Measurements from ENCODE around the gene DDX56. TPM values are rescaled to one million over a fixed set of nuclear protein-coding genes. Genes with fewer than 3 reads are reported as not detected.

DDX56 gene
- total and polyA plus RNA-seq, 2 donors (not counting 1 experiment from before 2014, with no cell fraction given) = 36.0 to 44.4 TPM

- H3K27me3 ChIP-seq (ENCODE audit: control insufficient read depth, insufficient read depth, low read length) = no peaks in the 10 kb centered on the region
- H3K4me2 ChIP-seq (ENCODE audit: extremely low read depth, insufficient read depth, low read length) = no peak overlapping the region
Observed at GRCh38 chr7:44534501-44534900, 39.2 kb downstream of the DDX56 start.

GRCh38 chr7:44534087-44534486 lies 39.6 kb downstream of the DDX56 start:
- TF ChIP-seq EZH2 (IDR thresholded peaks at IDR 0.05; ENCODE audit: low read length, missing control alignments) = no peak
- TF ChIP-seq CTCF (conservative IDR thresholded peaks at IDR 0.05 in 1 of 2, IDR thresholded peaks at IDR 0.05 in 1 of 2; ENCODE audit: low read depth in 1 of 2, low read length in 2 of 2) = no peak
- no peaks in the 10 kb centered on the region for H3K9me3 ChIP-seq (ENCODE audit: control insufficient read depth, insufficient read depth, low read depth, low read length)
- no peak overlapping the region for H3K4me3 ChIP-seq (replicated peaks in 1 of 4; ENCODE audit: control extremely low read depth in 1 of 4, insufficient read depth in 1 of 4, low read depth in 3 of 4, low read length in 4 of 4)
- H3K27me3 ChIP-seq (ENCODE audit: control insufficient read depth, insufficient read depth, low read length) = no peaks in the 10 kb centered on the region
- no peaks in the 10 kb centered on the region for H3K79me2 ChIP-seq (ENCODE audit: control insufficient read depth, insufficient read depth, low read length)
- H3K36me3 ChIP-seq (ENCODE audit: control insufficient read depth, insufficient read depth, low read length) = no peaks in the 10 kb centered on the region
- no peak overlapping the region for H3K4me2 ChIP-seq (ENCODE audit: extremely low read depth, insufficient read depth, low read length)
- DNase-seq (ENCODE audit: low read depth in 2 of 2) = peak in 1 of 2 donors; percentile 64
- H3K4me1 ChIP-seq (ENCODE audit: control insufficient read depth, extremely low read depth, insufficient read depth, low read length) = peaks cover 6% of the 10 kb centered on the region
- H3K9ac ChIP-seq (ENCODE audit: insufficient read depth, low read length) = no peak overlapping the region
- no peak overlapping the region for H2AFZ ChIP-seq (ENCODE audit: low read length)
- H4K20me1 ChIP-seq (ENCODE audit: control insufficient read depth, extremely low read depth, insufficient read depth, low read length) = no peaks in the 10 kb centered on the region
- H3K27ac ChIP-seq (ENCODE audit: insufficient read depth, low read length) = no peak overlapping the region

More at GRCh38 chr7:44534501-44534900, 39.2 kb downstream of the DDX56 start:
- Histone ChIP-seq H3K36me3 (ENCODE audit: control insufficient read depth, insufficient read depth, low read length) (no peaks in the 10 kb centered on the region), H3K4me3 (replicated peaks in 1 of 4; ENCODE audit: control extremely low read depth in 1 of 4, insufficient read depth in 1 of 4, low read depth in 3 of 4, low read length in 4 of 4) (no peak overlapping the region), H3K9ac (ENCODE audit: insufficient read depth, low read length) (no peak overlapping the region), H3K4me1 (ENCODE audit: control insufficient read depth, extremely low read depth, insufficient read depth, low read length) (peaks cover 6% of the 10 kb centered on the region), H3K27ac (ENCODE audit: insufficient read depth, low read length) (no peak overlapping the region), H2AFZ (ENCODE audit: low read length) (no peak overlapping the region), H3K79me2 (ENCODE audit: control insufficient read depth, insufficient read depth, low read length) (no peaks in the 10 kb centered on the region), H3K9me3 (ENCODE audit: control insufficient read depth, insufficient read depth, low read depth, low read length) (no peaks in the 10 kb centered on the region), H4K20me1 (ENCODE audit: control insufficient read depth, extremely low read depth, insufficient read depth, low read length) (no peaks in the 10 kb centered on the region)
- DNase-seq (ENCODE audit: low read depth in 2 of 2) = peak in 1 of 2 donors; percentile 5
- TF ChIP-seq EZH2 (IDR thresholded peaks at IDR 0.05; ENCODE audit: low read length, missing control alignments) (no peak), CTCF (conservative IDR thresholded peaks at IDR 0.05 in 1 of 2, IDR thresholded peaks at IDR 0.05 in 1 of 2; ENCODE audit: low read depth in 1 of 2, low read length in 2 of 2) (peak; percentile 23 to 53)

- Histone ChIP-seq H3K27me3 (ENCODE audit: control insufficient read depth, insufficient read depth, low read length) (no peaks in the 10 kb centered on the region), H4K20me1 (ENCODE audit: control insufficient read depth, extremely low read depth, insufficient read depth, low read length) (no peaks in the 10 kb centered on the region), H2AFZ (ENCODE audit: low read length) (no peak overlapping the region), H3K27ac (ENCODE audit: insufficient read depth, low read length) (no peak overlapping the region), H3K9ac (ENCODE audit: insufficient read depth, low read length) (no peak overlapping the region), H3K4me1 (ENCODE audit: control insufficient read depth, extremely low read depth, insufficient read depth, low read length) (peaks cover 6% of the 10 kb centered on the region), H3K79me2 (ENCODE audit: control insufficient read depth, insufficient read depth, low read length) (no peaks in the 10 kb centered on the region), H3K4me2 (ENCODE audit: extremely low read depth, insufficient read depth, low read length) (no peak overlapping the region), H3K9me3 (ENCODE audit: control insufficient read depth, insufficient read depth, low read depth, low read length) (no peaks in the 10 kb centered on the region), H3K4me3 (replicated peaks in 1 of 4; ENCODE audit: control extremely low read depth in 1 of 4, insufficient read depth in 1 of 4, low read depth in 3 of 4, low read length in 4 of 4) (no peak overlapping the region), H3K36me3 (ENCODE audit: control insufficient read depth, insufficient read depth, low read length) (no peaks in the 10 kb centered on the region)
- peak in 1 of 2 donors; percentile 47 for DNase-seq (ENCODE audit: low read depth in 2 of 2)
- TF ChIP-seq EZH2 (IDR thresholded peaks at IDR 0.05; ENCODE audit: low read length, missing control alignments) (no peak), CTCF (conservative IDR thresholded peaks at IDR 0.05 in 1 of 2, IDR thresholded peaks at IDR 0.05 in 1 of 2; ENCODE audit: low read depth in 1 of 2, low read length in 2 of 2) (no peak)
Observed at GRCh38 chr7:44533301-44534055, 40.2 kb downstream of the DDX56 start.

Measured in fibroblast of lung (primary cell).